Stimulated activated CD4-positive, alpha-beta T cell treated with anti-CD3 and anti-CD28 coated beads, Interleukin-15, amount 100 ng/mL, for 48 hours (primary cell): Measurements from ENCODE around the gene KRT85.
A peak's percentile ranks its signal among the peaks of the same experiment; 100 is the strongest.

Experiments used
- DNase-seq, 2 donors: peaks; one replicate each; pipeline ENCODE4 v3.0.0-alpha.2; 2020; ENCODE audit warnings: low read depth in 2 of 2

KRT85 gene

GRCh38 chr12:52367876-52368275, 595 bp upstream of the KRT85 start:
- DNase-seq: no peak

DNA sequence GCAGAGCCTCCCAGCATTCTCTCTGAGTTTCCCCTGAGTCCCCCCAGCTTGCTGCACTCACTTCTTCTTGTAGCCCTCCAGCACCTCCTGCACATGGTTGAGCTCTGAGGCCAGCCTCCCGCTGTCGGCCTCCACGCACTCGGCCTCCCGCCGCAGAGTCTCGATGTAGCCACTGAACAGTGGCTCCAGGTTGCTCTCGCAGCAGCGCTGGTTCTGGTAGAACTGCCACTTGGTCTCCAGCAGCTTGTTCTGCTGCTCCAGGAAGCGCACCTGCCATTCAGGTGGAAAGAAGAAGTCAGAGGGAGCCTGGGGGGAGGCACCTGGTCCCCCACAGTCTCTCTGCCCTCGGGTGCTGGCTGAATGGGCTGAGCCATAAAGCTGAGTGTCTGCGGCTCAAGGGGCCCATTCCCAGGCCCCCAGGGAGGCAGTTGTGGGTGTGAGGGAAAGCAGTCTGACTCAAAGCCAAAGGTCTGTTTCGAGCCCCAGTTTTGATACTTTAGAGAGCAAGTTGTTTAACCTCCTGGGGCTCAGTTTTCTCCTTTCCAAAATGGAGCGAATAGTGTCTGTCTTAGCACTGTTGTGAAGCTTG, 2.3 kb downstream of the KRT85 start:
- DNase-seq: no peak

DNA sequence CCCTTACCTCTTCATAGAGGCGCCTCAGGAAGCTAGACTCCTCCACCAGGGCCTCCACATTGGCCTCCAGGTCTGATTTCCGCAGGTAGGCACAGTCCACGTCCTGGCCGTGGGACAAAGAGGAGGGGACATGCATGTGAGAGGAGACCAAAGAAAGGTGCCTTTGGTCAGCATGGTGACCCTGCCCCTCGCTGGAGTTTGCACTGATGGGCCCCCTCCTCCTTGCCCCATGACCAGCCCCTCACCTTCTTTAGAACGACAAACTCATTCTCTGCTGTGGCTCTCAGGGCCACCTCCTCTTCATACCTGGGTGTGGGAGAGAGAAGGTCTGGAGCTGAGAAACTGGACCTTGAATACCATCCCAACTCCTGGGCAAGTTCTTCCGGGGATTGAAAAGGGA, 3.2 kb downstream of the KRT85 start:
- DNase-seq: no peak

GRCh38 chr12:52363111-52363679, 4.1 kb downstream of the KRT85 start:
- no peak for DNase-seq

- no peak for DNase-seq
Measured at GRCh38 chr12:52362118-52362726, 5.1 kb downstream of the KRT85 start.

- DNase-seq: no peak
Measured at GRCh38 chr12:52361553-52361952, 5.7 kb downstream of the KRT85 start.

DNA sequence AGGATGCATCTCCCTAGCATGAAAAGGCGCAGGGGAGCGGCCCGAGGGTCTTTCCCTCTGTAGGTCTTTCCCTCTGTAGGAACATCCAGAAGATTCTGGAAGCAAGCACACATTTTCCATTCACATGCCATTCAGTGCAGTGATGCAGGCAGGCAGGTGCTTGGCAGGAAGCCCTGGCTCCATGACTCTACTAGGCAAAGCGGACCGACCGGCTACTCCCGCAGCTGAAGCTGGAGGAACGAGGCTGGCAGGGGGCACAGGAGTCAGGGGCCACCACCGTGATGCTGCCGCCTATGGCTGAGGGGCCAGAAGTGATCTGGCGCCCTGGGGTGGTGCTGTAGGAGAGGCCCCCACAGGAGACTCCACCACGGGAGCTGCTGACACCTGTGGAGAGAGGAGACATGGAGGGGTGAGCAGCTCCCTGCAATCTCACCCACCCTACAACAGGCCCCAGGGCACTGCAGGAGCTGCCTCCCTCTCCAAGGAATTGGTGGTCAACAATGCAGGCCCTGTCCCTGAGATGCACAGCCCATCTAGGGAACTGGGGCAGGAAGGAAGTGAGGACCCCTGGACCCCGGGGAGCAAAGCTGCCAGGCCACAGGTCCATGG, 6.5 kb downstream of the KRT85 start:
- DNase-seq: no peak

DNA sequence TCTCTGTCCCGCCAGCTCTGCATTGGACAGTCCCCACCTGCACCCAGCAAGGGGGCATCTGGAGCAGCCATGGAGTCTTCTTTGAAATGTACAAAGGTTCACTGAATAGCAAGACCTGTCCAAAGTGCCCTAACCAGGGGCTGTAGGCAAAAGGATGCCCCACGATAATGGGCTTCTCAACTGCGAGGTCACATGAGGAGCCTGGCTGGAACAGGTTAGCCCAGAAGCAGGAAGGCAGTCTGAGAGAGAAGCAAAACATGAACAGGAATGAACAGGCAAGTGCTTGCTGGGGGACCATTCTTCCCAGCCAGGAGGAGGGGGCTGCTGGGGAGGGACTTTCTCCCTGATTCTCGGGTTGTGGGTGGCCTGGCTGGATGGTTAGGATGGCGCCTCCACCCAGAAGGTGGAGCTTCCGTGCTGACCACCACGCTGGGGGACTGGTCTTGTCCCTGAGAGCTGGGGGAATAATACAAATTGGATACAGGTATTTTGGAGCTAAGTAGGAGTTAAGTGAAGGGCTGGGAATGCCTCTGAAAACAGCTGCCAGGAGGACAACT, 7.1 kb downstream of the KRT85 start:
- no peak for DNase-seq

DNA sequence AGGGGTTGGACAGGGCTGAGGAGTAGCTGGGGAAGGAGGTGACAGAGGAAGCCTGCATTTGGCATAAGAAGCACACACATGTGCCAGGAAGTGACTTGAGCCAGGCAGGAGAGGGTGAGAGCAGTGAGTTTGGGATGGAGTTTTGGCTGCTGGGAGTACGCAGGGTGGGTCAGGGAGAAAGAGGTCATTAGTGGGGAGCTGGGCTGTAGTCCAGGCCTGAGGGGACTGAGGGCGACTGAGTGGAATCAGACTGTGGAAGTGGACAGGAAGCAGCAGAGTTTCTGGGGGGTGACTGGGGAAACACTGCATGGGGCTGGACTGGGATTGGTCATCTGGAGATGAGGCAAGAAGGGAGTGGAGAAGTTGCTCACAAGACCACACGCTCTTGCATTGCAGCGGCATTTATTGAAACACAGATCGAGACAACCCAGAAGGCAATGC, 7.6 kb downstream of the KRT85 start:
- no peak for DNase-seq

GRCh38 chr12:52358575-52359350, 8.5 kb downstream of the KRT85 start:
- DNase-seq: no peak

DNA sequence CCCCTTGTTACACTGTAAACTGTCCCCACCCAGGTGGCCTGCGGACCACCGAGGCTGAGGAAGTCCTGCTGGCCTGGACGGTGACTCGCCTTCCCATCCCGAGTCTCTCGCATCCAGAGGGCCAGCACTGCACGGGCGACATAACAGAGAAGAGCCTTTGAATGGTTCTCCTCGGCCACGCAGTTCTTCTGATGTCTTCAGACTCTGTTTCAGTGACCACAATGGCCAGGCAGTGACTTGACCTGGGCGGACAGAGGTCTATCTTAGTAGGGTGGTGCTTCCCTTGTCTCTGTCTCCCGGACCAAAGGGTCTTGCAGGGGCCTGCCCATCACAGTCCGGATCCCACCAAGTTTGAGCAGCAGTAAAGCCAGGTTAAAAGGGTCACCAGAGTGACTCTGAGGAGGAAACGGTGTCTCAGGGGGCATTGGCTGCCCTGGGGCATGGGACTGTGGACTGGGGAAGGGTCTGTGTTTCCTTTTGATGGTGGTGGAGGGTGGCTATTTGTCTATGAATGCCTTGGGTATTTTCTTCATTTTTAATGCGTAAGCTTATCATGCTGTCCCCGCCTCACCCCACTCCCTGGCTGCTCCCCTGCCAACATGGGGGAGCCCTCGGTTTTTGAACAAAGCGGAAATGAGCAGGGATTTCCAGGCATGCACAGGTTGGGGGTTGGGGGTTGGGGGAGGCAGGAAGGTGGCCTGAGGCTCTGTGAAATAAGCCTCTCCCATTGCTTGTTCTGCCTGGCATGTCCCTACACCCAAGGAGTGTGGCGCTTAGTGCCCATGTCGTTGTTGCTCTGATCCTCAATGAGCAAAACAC, 10.3 kb downstream of the KRT85 start:
- no peak for DNase-seq

- no peak for DNase-seq
Measured at GRCh38 chr12:52356031-52356761, 11.1 kb downstream of the KRT85 start.

DNA sequence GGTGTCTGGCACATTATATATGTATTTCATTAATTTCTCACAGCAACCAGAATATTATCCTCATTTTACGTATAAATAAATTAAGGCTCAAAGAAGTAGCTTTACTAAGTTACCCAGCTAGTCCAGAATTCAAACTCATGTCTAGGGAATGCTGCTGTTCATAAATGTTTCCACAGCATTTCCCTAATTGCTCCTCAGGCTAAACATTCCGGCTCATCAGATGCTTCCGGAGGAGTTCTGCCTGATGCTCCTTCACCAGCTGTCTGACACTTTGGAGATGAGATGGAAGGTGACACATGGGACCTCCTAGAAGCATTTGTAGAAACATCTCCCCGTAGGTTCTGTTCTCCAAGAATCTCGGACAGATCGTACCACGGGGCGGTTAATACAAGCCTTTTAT, 12.1 kb downstream of the KRT85 start:
- no peak for DNase-seq

DNA sequence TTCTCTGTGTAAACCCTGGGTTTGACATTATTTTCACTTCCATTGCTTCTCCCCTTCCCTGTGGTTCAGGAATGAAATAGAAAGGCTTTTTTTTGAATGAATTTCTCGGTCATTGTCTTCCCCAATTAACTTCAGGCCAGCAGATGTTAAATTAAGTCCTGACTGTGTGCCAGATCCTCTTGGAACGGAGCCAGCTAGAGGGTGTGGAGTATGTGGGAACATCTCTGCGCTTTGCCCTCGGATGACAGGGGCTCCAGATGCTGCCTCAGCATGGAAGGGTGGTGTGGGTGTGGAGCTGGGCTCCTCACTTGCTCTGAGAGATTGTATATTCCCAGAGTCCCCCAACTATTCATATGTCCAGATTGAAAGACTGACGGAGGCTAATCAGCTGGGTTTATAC, 13.1 kb downstream of the KRT85 start:
- no peak for DNase-seq

DNA sequence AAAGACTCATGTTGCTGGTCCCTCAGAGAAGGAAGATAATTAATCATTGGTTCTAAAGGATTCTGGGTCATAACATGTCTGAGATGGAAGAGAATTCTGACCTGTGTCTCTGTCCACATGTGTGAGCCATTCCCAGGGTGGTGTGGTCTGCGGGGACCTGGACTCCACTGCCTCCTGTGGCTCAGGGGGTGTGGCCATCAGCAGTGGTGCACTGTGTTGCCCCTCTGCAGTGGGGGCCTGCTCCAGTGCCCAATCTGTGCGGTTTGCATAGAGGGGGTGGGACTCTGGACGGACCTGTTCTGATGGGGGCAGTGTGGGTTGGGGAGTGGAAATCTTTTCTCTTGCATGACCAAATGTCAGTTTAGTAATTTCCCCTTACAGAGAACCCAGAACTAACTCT, 13.5 kb downstream of the KRT85 start:
- DNase-seq: no peak

DNA sequence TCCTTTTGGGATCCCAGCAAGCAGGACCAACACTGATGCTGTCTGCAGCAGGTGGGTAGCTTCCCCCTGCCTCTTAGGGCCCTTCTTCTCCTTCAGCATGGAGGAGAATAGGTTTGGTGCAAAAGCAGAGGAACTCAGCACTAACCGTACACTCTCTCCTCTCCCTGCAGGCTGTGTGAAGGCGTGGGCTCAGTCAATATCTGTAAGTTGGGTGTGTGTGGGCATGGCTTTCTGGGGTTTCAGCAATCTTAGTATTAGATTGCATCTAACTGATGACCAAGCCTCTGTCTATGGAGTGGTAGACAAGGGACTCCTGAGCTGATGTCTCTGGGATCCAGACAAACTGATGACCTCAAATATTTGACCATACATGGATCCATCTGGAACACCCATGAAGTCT, 14.3 kb downstream of the KRT85 start:
- DNase-seq: no peak

DNA sequence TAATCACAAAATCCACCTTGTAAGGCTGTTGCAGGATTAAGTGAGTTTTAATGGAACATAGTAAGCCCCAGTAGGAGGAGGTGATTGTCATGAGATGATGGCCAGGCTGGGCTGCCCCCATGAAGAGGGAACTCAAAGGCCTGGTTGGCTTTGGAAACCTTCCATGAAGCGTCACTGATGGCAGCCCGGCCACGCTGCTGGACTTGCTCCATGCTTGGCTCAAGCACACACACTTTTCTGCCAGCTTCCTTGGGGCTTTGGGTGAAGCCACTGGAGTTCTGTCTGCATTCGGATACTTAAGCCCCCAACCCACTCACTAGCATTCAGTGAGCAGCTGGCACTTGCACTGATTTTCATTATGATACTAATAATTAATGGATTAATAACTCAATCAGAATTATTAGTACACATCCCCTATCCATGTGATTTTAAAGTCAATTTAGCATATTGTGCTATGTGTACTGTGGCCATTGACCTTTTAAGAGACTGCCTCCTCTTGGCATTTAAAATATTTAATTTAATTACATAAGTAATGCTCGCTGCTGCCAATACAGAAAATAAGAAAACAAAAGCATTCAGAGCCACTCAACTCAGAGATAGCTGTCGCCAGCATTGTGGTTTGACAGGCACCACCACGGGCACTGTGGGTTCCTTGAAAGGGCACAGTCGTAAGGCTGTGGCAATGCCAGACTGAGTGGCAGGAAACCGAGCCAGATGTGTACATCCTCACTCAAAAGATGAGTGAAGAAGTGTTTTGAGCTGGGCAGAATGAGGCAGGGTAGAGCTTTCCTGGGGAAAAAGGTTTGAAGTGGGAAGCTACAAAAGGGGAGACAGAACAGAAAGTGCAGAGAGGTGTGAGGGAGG, 15.9 kb downstream of the KRT85 start:
- DNase-seq: peak in 1 of 2 donors; percentile 13

GRCh38 chr12:52350786-52351185, 16.5 kb downstream of the KRT85 start:
- DNase-seq: no peak

DNA sequence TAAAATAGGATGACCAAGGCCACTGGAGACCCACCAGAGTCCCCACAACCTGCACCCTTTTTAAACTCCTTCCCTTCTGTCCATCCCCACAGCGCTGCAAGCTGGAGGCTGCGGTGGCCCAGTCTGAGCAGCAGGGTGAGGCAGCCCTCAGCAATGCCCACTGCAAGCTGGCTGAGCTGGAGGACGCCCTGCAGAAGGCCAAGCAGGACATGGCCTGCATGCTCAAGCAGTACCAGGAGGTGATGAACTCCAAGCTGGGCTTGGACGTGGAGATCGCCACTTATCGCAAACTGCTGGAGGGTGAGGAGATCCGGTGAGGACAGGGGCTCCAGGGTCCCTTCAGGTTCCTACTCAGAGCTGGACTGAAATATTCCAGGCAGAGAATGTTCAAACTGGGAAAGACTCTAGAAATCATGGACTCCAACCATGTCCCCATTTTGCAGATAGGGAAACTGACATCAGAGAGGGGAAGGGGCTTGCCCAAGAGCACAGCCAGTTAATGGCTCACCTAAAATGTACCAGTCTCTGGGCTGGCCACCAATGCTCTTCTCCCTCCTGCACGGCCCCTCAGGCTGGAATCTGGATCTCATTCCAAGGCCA, 17.2 kb downstream of the KRT85 start:
- DNase-seq: no peak
